ENCODE data around the gene GSTM1.
"Not testable (repeated sequence)": the region's sequence is repeated elsewhere in the genome, so short reads cannot be mapped to it uniquely, and the experiment has no call there.

The GSTM1 gene

DNA sequence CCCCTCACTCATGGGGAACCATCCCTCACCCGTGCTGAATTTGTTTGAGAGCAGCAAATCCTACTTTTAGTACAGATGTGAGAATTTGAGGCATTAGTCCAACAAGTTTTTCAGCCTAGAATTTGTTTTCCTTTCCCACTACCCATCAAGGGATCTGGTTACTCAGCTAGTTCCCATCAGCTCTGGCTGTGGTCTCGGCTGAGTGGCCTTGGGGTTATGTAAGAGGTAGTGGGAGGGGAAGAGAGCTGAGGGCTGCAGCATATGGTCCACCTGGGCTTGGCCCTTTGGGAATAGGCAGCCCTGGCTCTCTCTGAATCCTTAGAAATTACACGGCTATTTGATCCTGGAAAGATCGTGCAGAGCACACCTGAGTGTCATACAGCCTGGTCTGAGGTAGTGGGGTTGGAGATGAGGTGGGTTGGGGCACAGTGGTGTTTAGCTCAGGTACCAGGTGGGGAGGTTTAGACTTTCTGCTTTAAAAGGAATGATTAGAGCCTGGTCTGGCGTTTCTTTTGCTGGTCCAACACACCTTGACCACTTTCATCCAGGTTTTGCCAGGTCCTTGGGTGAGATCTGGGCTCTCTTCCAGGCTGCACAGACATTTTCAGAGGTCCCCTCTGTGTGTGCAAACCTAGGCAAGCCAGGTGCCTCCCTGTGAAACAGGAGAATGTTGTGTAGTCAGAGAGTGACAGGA, 27.5 kb upstream of the GSTM1 start:
- DNase-seq = no peak

DNA sequence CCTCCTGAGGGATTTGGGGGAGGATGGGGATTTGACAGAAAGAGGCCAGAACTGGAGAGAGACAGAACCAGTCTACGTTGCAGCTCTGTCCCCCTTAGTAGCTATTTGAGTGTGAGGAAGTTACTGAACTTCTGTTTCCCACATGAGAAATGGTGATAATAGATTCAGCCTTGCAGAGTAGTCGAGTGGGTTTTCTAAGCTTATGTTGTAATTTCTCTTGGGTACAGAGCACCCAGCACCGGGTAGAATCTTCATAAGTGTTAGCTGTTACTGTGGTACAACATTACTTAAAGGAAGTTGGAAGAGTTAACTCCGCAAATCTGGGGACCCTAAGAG, 27.0 kb upstream of the GSTM1 start:
- not testable (repeated sequence) for DNase-seq

DNA sequence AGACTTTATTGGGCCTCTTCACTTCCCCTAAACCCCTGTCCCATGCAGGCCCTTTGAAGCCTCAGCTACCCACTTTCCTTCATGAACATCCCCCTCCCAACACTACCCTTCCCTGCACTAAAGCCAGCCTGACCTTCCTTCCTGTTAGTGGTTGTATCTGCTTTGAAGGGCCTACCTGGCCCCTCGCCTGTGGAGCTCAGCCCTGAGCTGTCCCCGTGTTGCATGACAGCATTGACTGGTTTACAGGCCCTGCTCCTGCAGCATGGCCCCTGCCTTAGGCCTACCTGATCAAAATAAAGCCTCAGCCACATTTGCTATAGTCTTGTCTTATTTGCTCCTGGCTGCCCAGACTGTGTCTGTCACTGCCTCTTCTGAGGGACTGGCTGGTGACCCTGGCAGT, 26.2 kb upstream of the GSTM1 start:
- no peak for DNase-seq

DNA sequence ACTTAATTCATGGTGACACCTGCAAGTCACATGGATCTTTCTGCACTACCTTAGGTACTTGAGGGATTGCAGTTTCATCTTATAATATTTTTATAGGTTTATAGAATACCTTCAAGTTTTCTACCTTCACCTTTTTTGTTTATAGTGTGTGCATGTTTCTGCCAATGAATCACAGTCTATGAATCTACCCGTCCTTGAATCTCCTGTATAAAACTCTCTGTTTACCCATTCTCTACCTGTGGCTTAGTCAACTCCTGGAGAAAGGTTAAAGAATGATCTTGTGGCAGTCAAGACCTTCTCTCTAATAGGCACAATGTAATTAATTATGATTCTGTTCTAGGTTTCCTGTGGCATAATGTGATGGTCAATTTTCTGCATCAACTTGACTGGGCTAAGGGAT, 22.9 kb upstream of the GSTM1 start:
- DNase-seq = no peak

DNA sequence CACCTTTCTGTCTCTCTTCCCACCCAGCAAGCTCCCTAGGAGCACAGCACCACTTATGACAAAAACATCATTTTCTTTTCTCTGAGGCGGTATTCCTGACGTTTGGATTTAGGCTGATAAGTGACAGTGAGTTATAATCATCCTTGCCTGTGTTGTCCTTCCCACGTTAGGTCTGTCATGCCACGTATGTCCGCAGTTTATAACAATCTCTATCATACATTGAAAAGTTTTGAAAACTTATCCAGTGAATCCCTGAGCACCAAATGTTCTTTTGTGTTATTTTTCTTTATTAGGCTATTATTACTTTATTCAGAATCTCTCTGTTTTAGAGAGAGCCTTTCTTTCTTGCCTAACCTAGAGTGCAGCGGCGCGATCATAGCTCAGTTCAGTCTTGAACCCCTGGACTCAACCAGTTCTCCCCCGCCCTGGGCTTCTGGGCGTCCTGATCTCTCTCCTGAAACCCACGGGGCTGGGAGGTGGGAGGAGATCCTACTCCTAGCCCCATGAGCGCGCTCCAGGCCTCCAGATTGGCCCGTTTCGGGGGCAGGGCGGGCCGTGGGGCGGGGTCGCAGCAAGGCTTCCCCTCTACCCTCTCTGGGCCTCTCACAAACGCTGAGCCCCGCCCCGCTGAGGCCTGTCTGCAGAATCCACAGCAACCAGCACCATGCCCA, 20.0 kb upstream of the GSTM1 start, which contains the start of gene GSTM2:
TSS of gene GSTM2 (plus strand) at position 606 of the 671 bp plus-strand sequence. CDS start at position 665, 59 bp downstream.
- peak in 53 of 56 donors; percentile 23 to 90 (median 74) for DNase-seq

DNA sequence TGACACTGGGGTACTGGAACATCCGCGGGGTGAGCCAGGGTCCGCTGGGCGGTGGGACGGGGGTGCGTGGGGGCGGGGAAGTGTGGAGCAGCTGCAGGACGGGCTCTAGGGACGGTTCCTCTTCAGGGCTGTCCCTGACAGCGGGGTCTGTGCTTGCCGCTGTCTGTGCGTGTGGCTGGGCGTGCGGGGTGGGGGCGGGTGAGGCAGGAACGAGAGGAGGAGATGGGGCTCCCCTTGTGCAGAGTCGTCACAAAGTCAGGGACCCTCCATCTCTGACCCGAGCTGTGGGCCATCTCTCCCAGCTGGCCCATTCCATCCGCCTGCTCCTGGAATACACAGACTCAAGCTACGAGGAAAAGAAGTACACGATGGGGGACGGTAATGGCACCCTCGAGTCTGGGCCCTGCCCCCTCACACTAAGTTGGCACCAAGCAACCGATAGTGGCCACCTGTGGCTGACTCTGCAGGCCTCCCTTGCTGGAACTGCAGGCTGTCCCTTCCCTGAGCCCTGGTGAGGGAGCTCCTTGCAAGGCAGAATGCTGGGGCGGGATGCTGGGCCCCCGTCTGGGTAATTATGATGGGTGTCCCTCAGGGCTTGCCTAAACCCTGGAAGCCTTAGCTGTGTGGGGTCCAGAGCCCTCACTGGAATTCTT, 19.4 kb upstream of the GSTM1 start:
- no peak for DNase-seq

DNA sequence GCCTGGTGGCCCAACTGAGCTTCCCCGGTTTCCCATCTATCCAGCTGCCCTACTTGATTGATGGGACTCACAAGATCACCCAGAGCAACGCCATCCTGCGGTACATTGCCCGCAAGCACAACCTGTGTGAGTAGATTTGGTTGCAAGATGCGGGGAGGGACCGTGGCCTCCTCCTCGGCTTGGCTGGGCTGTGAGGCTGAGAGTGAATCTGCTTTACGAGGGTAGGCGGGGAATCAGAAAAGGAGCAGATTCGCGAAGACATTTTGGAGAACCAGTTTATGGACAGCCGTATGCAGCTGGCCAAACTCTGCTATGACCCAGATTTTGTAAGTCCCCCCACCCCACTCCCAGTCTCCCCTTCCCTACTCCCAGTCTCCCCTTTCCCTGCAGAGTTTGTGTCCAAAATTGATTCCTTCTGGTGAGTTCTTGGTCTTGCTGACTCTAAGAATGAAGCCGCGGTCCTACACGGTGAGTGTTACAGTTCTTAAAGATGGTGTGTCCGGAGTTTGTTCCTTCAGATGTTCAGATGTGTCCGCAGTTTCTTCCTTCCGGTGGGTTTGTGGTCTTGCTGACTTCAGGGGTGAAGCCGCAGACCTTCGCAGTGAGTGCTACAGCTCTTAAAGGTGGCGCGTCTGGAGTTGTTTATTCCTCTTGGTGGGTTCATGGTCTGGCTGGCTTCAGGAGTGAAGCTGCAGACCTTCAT, 18.2 kb upstream of the GSTM1 start:
- DNase-seq = no peak

DNA sequence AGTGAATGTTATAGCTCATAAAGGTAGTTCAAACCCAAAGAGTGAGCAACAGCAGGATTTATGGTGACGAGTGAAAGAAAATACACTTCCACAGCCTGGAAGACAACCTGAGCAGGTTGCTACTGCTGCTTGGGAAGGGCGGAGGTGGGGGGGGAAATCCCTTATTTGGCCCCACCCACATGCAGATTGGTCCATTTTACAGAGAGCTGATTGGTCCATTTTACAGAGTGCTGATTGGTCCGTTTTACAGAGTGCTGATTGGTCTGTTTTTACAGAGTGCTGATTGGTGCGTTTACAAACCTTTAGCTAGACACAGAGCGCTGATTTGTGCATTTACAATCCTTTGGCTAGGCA, 17.7 kb upstream of the GSTM1 start:
- DNase-seq = not testable (repeated sequence)

DNA sequence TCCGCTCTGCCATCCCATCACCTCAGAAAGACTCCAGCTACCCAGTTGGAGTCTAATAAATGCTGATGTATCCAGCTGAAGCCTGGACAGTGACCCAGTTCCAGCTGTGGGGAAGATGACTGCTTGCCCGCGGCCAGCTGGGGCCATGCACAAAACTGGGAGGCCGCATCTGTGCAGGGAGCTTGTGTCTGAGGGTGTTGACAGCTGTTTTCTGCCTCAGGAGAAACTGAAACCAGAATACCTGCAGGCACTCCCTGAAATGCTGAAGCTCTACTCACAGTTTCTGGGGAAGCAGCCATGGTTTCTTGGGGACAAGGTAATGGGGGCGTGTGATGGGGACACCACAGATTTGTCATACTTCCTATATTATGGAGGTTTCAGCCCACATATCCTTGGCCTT, 16.6 kb upstream of the GSTM1 start:
- no peak for DNase-seq

DNA sequence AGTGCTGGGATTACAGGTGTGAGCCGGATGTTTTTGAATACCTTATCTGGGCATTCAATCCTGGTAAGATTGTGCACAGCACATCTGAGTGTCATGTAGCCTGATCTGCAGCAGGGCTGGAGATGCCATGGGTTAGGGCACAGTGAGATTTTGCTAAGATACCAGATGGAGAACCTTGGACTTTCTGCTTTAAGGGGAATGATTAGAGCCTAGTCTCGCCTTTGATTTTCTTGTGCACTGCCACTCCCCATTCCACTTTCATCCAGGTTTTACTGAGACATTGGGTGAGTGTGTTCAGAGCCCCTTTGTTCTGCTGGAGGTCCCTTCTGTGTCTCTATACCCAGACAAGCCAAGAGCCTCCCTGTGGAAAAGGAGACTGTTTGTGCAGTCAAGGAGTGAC, 13.8 kb upstream of the GSTM1 start:
- not testable (repeated sequence) for DNase-seq

DNA sequence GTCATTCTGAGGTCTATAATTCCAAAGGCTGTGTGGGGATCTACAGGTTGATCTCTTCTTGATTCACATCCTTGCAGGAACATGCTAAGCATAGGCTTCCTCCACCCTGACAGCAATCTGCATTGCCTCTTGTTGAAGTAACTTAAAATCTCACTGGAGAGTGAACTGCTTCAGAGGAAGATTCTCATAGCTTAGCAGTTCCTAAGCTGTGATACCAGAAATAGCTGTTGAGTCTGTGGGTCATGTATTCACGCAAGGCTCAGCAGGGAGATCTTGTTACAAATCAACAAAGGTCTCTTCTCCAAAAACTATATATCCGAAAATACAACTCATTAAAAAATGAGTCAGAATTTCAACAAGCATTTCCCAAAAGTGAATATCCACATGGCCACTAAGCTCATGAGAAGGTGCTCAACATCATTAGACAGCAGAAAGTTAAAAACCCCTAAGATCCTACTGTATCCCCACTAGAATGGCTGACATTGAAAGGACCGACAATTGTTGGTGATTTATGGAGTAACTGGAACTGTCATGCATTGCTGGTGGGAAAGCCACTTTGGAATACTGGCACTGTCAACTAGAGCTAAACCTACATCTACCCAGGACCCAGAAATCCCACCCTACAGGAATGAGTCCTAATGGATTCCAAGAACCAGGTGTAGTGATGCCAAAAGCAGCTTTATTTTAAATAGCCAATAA, 10.8 kb upstream of the GSTM1 start:
- DNase-seq = not testable (repeated sequence)

DNA sequence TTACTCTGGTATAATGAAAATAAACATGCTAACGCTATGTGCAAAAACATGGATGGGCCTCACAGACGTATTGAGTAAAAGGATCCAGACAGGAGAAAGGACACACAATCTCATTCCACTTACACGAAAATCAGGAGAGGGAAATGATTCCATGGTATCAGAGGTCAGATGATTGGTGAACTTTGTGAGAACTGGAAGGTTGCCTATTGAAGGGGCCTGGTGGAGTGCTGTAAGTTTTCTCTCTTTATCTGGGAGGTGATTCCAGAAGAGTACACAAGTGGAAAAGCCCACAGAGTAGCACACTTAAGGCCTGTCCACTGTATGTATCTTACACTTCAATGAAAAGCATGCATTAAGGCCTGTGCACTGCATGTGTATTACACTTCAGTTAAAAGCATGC, 10.2 kb upstream of the GSTM1 start:
- DNase-seq = no peak

DNA sequence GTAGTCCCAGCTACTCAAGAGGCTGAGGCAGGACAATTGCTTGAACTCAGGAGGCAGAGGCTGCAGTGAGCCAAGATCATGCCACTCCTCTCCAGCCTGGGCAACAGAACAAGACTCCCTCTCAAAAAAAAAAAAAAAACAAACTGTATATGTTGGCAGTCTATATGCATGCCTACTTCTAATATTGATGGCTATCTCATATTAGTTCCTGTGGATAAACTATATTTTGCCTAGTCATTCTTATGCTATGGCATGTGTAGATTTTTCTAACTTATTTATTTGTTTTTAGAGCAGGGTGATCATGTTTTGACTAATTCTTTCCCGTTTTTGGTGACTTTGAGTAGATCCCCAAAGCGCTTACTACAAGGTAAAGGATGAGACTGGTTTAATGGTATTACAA, 9.0 kb upstream of the GSTM1 start:
- DNase-seq = not testable (repeated sequence)

DNA sequence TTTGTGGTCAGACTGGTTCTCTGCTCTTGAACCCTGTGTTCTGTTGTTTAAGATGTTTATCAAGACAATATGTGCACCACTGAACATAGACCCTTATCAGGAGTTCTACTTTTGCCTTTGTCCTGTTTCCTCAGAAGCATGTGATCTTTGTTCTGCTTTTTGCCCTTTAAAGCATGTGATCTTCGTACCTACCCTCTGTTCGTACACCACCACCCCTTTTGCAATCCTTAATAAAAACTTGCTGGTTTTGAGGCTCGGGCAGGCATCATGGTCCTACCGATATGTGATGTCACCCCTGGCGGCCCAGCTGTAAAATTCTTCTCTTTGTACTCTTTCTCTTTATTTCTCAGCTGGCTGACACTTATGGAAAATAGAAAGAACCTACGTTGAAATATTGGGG, 2.8 kb upstream of the GSTM1 start:
- DNase-seq = not testable (repeated sequence)

DNA sequence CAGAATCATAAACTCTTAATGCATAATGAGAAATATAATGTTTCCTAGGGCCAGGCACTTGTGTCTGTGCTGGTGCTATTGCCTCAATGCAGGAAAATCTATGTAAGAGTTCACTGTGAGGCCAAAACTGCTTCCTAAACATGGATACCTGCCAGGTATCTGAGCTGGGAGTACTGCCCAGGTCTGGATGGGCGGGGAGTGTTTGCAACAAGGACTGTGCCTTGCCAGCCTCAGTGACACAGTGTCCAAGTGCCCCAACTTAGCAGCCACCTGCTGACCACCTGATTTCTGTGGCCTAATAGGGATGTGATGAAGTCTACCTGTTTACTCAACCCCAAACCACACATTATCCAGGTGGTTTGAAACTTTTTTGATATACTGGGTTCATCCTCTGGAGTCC, 2.2 kb upstream of the GSTM1 start:
- DNase-seq = not testable (repeated sequence)

DNA sequence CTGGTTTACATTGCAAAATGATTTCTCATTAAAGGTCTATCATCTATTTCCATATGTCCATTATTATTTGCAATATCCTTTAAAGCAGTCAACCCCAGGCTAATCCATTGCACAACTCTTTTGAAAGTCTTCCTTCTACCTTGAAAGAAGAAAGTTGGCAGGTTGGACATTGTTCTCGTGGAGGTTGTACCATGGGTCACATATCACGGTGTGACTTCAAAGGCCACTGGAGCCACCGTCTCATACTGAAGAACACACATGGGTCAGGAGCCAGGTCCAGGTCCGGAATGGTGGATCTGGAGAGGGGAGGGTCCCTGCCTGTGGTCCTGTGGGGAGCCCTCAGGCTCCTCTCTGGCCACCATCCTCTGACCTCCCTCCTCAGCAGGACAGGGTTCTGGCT, 1.7 kb upstream of the GSTM1 start:
- not testable (repeated sequence) for DNase-seq

DNA sequence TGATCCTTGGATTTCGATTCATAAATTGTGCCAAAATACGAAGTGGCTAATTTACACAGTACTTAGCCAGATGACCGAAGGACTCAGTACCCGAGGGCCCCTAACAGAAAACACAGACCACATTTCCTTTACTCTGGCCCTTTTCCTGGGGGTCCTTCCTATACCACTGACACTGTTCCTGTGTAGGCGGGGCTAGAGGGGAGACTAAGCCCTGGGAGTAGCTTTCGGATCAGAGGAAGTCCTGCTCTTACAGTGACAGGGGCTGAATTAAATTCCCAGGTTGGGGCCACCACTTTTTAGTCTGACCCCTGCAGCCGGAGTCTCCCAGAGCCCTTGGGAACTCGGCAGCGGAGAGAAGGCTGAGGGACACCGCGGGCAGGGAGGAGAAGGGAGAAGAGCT, 508 bp upstream of the GSTM1 start:
- not testable (repeated sequence) for DNase-seq

DNA sequence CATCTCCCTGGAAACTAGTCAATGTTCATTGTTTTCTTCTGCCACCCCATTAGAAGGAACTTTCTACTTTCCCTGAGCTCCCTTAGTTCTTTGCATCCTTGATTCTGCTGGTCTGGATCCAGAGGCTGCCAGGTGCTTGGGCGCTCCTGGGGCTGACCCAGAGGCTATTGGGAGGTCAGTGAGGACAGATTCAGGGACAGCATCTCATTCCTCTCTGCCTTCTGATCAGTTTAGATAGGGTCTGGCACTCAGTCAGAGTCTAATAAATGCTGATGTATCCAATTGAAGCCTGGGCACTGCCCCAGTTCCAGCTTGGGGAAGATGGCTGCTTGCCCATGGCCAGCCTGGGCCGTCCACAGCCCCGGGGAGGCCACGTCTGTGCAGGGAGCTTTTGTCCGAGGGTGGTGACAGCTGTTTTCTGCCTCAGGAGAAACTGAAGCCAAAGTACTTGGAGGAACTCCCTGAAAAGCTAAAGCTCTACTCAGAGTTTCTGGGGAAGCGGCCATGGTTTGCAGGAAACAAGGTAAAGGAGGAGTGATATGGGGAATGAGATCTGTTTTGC, 2.3 kb downstream of the GSTM1 start:
- DNase-seq = peak in 7 of 56 donors; percentile 13 to 44 (median 20)

DNA sequence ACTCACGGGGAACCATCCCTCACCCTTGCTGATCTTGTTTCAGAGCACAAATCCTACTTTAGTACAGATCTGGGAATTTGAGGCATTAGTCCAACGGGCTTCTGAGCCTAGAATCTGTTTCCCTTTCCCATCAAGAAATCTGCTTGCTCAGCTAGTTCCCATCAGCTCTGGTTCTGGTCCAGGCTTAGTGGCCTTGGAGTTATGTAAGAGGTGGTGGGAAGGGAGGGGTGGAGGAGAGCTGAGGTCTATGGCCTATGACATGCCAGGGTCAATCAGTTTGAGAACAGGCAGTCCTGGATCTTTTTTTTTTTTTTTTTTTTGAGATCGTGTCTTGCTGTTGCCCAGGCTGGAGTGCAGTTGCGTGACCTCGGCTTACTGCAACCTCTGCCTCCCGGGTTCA, 4.1 kb downstream of the GSTM1 start:
- DNase-seq = peak in 1 of 56 donors; percentile 32

DNA sequence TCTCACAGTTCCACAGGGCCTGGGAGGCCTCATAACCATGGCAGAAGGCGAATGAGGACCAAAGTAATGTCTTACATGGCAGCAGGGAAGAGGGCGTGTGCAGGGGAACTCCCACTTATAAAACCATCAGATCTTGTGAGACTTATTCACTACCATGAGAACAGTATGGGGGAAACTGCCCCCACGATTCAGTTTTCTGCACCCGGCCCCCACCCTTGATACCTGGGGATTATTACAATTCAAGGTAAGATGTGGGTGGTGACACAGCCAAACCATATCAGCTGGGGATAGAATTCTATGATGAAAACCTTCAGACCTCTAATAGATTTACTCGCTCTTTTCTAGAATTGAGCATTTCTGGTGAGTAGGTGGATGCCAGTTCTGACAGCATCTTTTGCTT, 6.8 kb downstream of the GSTM1 start:
- not testable (repeated sequence) for DNase-seq

DNA sequence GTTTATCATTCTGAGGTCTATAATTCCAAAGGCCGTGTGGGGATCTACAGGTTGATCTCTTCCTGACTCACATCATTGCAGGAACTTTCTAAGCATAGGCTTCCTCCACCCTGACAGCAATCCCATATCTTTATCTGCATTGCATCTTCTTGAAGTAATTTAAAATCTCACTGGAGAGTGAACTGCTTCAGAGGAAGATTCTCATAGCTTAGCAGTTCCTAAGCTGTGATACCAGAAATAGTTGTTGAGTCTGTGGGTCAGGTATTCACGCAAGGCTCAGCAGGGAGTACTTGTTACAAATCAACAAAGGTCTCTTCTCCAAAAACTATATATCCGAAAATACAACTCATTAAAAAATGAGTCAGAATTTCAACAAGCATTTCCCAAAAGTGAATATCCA, 7.5 kb downstream of the GSTM1 start:
- not testable (repeated sequence) for DNase-seq

Data from amygdala (tissue), 56 donors.